Measurements from ENCODE around the gene PAPSS2.

- TF ChIP-seq EZH2 (IDR thresholded peaks at IDR 0.05): no peak
- TF ChIP-seq POLR2AphosphoS5 (IDR thresholded peaks at IDR 0.05; ENCODE audit: borderline replicate concordance, low read depth, low read length): no peak
- no peak for TF ChIP-seq FOXP2 (optimal IDR thresholded peaks at IDR 0.05; ENCODE audit: control extremely low read depth, extremely low read length, insufficient read depth)
Observed at GRCh38 chr10:87678302-87678701, 18.6 kb downstream of the PAPSS2 start.

All from SK-N-MC (cell line).